CD4-positive, alpha-beta T cell (primary cell): ENCODE results near the gene FAM78A. TPM values are rescaled to one million over a fixed set of nuclear protein-coding genes. Genes with fewer than 3 reads are reported as not detected.

Source experiments
- ATAC-seq: fragments of 200-7000 bp; cut with Tn5 transposase; one replicate; pipeline ENCODE4 v1.10.0; 2022; ENCODE audit warnings: mild to moderate bottlenecking; ENCODE audit not compliant: poor library complexity
- CTCF ChIA-PET: fragments of 350-600 bp; sonication (Branson Sonifier 250); formaldehyde crosslinking; loops from one replicate; lab custom pipeline; 2021; ENCODE audit warnings: antibody characterized with exemption, inconsistent platforms; lab: Charles Lee
- POLR2A ChIA-PET: fragments of 350-600 bp; sonication (Branson Sonifier 250); formaldehyde crosslinking; loops from one replicate; lab custom pipeline; 2021; ENCODE audit warnings: antibody characterized with exemption, inconsistent platforms; lab: Charles Lee
- DNase-seq, 14 experiments: peaks; one replicate each; pipeline ENCODE4 v3.0.0-alpha.2; 2013 to 2020; ENCODE audit warnings: mixed read lengths in 2 of 14
- H3K27ac ChIP-seq, 2 donors: one replicate each; pipeline versions ENCODE4 v1.5.1 to v1.7.0; 2013; ENCODE audit warnings: low read length in 2 of 2, low read depth in 1 of 2, mild to moderate bottlenecking in 1 of 2
- H3K27me3 ChIP-seq, 2 experiments: 1 replicate in 1 of 2; 2 replicates in 1 of 2; pipeline versions ENCODE4 v1.6.1 to v1.7.0; 2013; ENCODE audit warnings: low read length in 2 of 2, control low read depth in 1 of 2, mild to moderate bottlenecking in 1 of 2, moderate library complexity in 1 of 2; ENCODE audit not compliant: insufficient read depth in 2 of 2, control insufficient read depth in 1 of 2
- H3K36me3 ChIP-seq: one replicate; pipeline ENCODE4 v1.6.1; 2013; ENCODE audit warnings: low read length, control low read depth; ENCODE audit not compliant: insufficient read depth
- H3K4me1 ChIP-seq: one replicate; pipeline ENCODE4 v1.6.1; 2013; ENCODE audit warnings: low read length, control low read depth; ENCODE audit not compliant: insufficient read depth
- H3K4me3 ChIP-seq: one replicate; pipeline ENCODE4 v1.5.1; 2013; ENCODE audit warnings: mild to moderate bottlenecking, low read length, moderate library complexity
- H3K9me3 ChIP-seq, 2 experiments: 1 replicate in 1 of 2; 2 replicates in 1 of 2; pipeline versions ENCODE4 v1.6.1 to v1.7.0; 2013; ENCODE audit warnings: low read length in 2 of 2, mild to moderate bottlenecking in 2 of 2, control low read depth in 1 of 2, moderate library complexity in 1 of 2; ENCODE audit not compliant: control insufficient read depth in 1 of 2, insufficient read depth in 1 of 2
- H3K27ac Mint-ChIP-seq: one replicate; pipeline ENCODE4 v1.8.0; 2020; ENCODE audit warnings: mixed read lengths
- H3K27me3 Mint-ChIP-seq: one replicate; pipeline ENCODE4 v1.8.0; 2021; ENCODE audit warnings: mixed read lengths
- H3K36me3 Mint-ChIP-seq: one replicate; pipeline ENCODE4 v1.8.0; 2021; ENCODE audit warnings: low read depth, mixed read lengths
- H3K4me1 Mint-ChIP-seq: one replicate; pipeline ENCODE4 v1.8.0; 2021; ENCODE audit warnings: low read depth, mixed read lengths
- H3K4me3 Mint-ChIP-seq: one replicate; pipeline ENCODE4 v1.8.0; 2020; ENCODE audit warnings: mild to moderate bottlenecking, mixed read lengths
- H3K9me3 Mint-ChIP-seq: one replicate; pipeline ENCODE4 v1.8.0; 2020; ENCODE audit warnings: mixed read lengths
- CTCF ChIP-seq: fragments of 200-600 bp; IDR thresholded peaks from one replicate; pipeline ENCODE4 v1.8.0; 2022; ENCODE audit warnings: antibody characterized with exemption, mild to moderate bottlenecking
- intact Hi-C, 2 experiments: fragments of 100-400 bp; cut with DNase I in 1 of 2; cut with micrococcal nuclease in 1 of 2; formaldehyde crosslinking; loops; one replicate each; pipeline versions ENCODE4 v1.15.1 to v1.9.0; 2023 to 2025; cut with DNase I, micrococcal nuclease
- total RNA-seq, 174 experiments: library from RNA in 2 of 174; stranded (reverse) in 2 of 174; gene quantifications; one replicate each; pipeline ENCODE4 v1.2.3 and lab custom pipeline; 2021 to 2026

FAM78A gene
- total RNA-seq, 2 experiments from 2014 or later = 62.4 to 62.7 TPM

GRCh38 chr9:131227112-131227958 is 49.0 kb downstream of the FAM78A start:
- no peaks in the 10 kb centered on the region for H3K4me1 ChIP-seq
- no peaks in the 10 kb centered on the region for H3K9me3 ChIP-seq
- Mint-ChIP-seq H3K4me1 (no peaks in the 10 kb centered on the region), H3K4me3 (no peak overlapping the region), H3K27ac (no peak overlapping the region), H3K36me3 (peaks cover 83% of the 10 kb centered on the region), H3K27me3 (no peaks in the 10 kb centered on the region), H3K9me3 (no peaks in the 10 kb centered on the region)
- TF ChIP-seq CTCF = no peak
- DNase-seq = peak in 2 of 14 experiments; percentile 45 to 47
- ChIA-PET CTCF (no interaction called here), POLR2A (no interaction called here)
- intact Hi-C loops = no loop called here
- ATAC-seq = no peak
- no peak overlapping the region for H3K4me3 ChIP-seq
- H3K27ac ChIP-seq = no peak overlapping the region
- peaks cover 38% of the 10 kb centered on the region for H3K36me3 ChIP-seq
- no peaks in the 10 kb centered on the region for H3K27me3 ChIP-seq

- Mint-ChIP-seq H3K4me3 (no peak overlapping the region), H3K4me1 (no peaks in the 10 kb centered on the region), H3K36me3 (peaks cover 82% of the 10 kb centered on the region), H3K9me3 (no peaks in the 10 kb centered on the region), H3K27me3 (no peaks in the 10 kb centered on the region), H3K27ac (no peak overlapping the region)
- ChIA-PET POLR2A (no interaction called here), CTCF (no interaction called here)
- Histone ChIP-seq H3K4me3 (no peak overlapping the region), H3K9me3 (no peaks in the 10 kb centered on the region), H3K27ac (no peak overlapping the region), H3K36me3 (peaks cover 28% of the 10 kb centered on the region), H3K4me1 (no peaks in the 10 kb centered on the region), H3K27me3 (no peaks in the 10 kb centered on the region)
- intact Hi-C loops = no loop called here
- DNase-seq (no peak), ATAC-seq (no peak)
- TF ChIP-seq CTCF = no peak
Measured at GRCh38 chr9:131226226-131226625, 50.1 kb downstream of the FAM78A start.

GRCh38 chr9:131222460-131222859 is 53.9 kb downstream of the FAM78A start:
- CTCF ChIA-PET = no interaction called here
- Mint-ChIP-seq H3K27ac (no peak overlapping the region), H3K27me3 (no peaks in the 10 kb centered on the region), H3K4me1 (no peaks in the 10 kb centered on the region), H3K9me3 (no peaks in the 10 kb centered on the region), H3K4me3 (no peak overlapping the region), H3K36me3 (peaks cover 84% of the 10 kb centered on the region)
- Histone ChIP-seq H3K27ac (no peak overlapping the region), H3K4me3 (no peak overlapping the region), H3K9me3 (no peaks in the 10 kb centered on the region), H3K36me3 (peaks cover 21% of the 10 kb centered on the region), H3K4me1 (no peaks in the 10 kb centered on the region), H3K27me3 (no peaks in the 10 kb centered on the region)
- no peak for DNase-seq
- no peak for TF ChIP-seq CTCF
- intact Hi-C loops = no loop called here
- ATAC-seq = no peak
- POLR2A ChIA-PET = no interaction called here
